GM23338 (cell line): ENCODE results near the gene ARFGAP2. TPM values are rescaled to one million over a fixed set of nuclear protein-coding genes. Genes with fewer than 3 reads are reported as not detected.

ENCODE experiments used
- ATAC-seq: fragments of 200-7000 bp; cut with Tn5 transposase; 3 replicates; pipeline ENCODE4 v1.9.1; 2020
- DNase-seq: peaks from one replicate; pipeline ENCODE4 v3.0.0-alpha.2; 2015; ENCODE audit warnings: low spot score
- H2AFZ ChIP-seq: fragments of 200-600 bp; sonication (generic); 2 replicates; pipeline ENCODE4 v1.8.0; 2016; ENCODE audit warnings: antibody characterized with exemption, mild to moderate bottlenecking, moderate library complexity
- H3F3A ChIP-seq: fragments of 200-600 bp; sonication (generic); replicated peaks from 2 replicates; pipeline ENCODE4 v1.8.0; 2017; ENCODE audit warnings: antibody characterized with exemption, mixed run types, low read depth
- H3K27ac ChIP-seq: fragments of 200-600 bp; sonication (generic); 2 replicates; pipeline ENCODE4 v1.6.1; 2016; ENCODE audit warnings: low read depth
- H3K27me3 ChIP-seq: fragments of 200-600 bp; sonication (generic); 2 replicates; pipeline ENCODE4 v1.8.0; 2016; ENCODE audit warnings: mild to moderate bottlenecking, mixed run types, moderate library complexity; ENCODE audit not compliant: insufficient read depth
- H3K36me3 ChIP-seq: fragments of 200-600 bp; sonication (generic); 2 replicates; pipeline ENCODE4 v1.8.0; 2016; ENCODE audit warnings: mild to moderate bottlenecking; ENCODE audit not compliant: insufficient read depth
- H3K4me1 ChIP-seq: fragments of 200-600 bp; sonication (generic); 2 replicates; pipeline ENCODE4 v1.8.0; 2016; ENCODE audit warnings: mild to moderate bottlenecking, moderate library complexity; ENCODE audit not compliant: insufficient read depth
- H3K4me2 ChIP-seq: fragments of 200-600 bp; sonication (generic); 2 replicates; pipeline ENCODE4 v1.7.1; 2017; ENCODE audit warnings: mixed run types
- H3K4me3 ChIP-seq: fragments of 200-600 bp; sonication (generic); 2 replicates; pipeline ENCODE4 v1.6.1; 2016; ENCODE audit warnings: mixed run types
- H3K79me2 ChIP-seq: fragments of 200-600 bp; sonication (generic); replicated peaks from 2 replicates; pipeline ENCODE4 v1.8.0; 2017; ENCODE audit warnings: mild to moderate bottlenecking; ENCODE audit not compliant: insufficient read depth
- H3K9me2 ChIP-seq: fragments of 200-600 bp; sonication (generic); 2 replicates; pipeline ENCODE4 v1.8.0; 2017; ENCODE audit not compliant: insufficient read depth
- H4K20me1 ChIP-seq: fragments of 200-600 bp; sonication (generic); replicated peaks from 2 replicates; pipeline ENCODE4 v1.8.0; 2017; ENCODE audit warnings: mild to moderate bottlenecking; ENCODE audit not compliant: insufficient read depth
- H3K27ac Mint-ChIP-seq: 2 replicates; pipeline ENCODE4 v1.8.0; 2020; ENCODE audit warnings: inconsistent platforms, mild to moderate bottlenecking, moderate library complexity, mixed read lengths
- H3K27me3 Mint-ChIP-seq: 3 replicates; pipeline ENCODE4 v1.8.0; 2022; ENCODE audit warnings: low read depth, mild to moderate bottlenecking, moderate library complexity, mixed read lengths, inconsistent platforms; ENCODE audit not compliant: insufficient read depth, poor library complexity
- H3K36me3 Mint-ChIP-seq: 3 replicates; pipeline ENCODE4 v1.8.0; 2021; ENCODE audit warnings: low read depth, mild to moderate bottlenecking, inconsistent platforms, moderate library complexity, mixed read lengths
- H3K4me1 Mint-ChIP-seq: 3 replicates; pipeline ENCODE4 v1.8.0; 2020; ENCODE audit warnings: mild to moderate bottlenecking, inconsistent platforms, mixed read lengths
- H3K4me3 Mint-ChIP-seq: 3 replicates; pipeline ENCODE4 v1.8.0; 2021; ENCODE audit warnings: moderate library complexity, mild to moderate bottlenecking, inconsistent platforms, mixed read lengths
- H3K9me3 Mint-ChIP-seq: 3 replicates; pipeline ENCODE4 v1.8.0; 2020; ENCODE audit warnings: moderate library complexity, mild to moderate bottlenecking, inconsistent platforms, mixed read lengths
- CREB1 ChIP-seq: fragments of 250-450 bp; sonication (Bioruptor Pico); IDR thresholded peaks from 2 replicates; pipeline ENCODE4 v1.5.0; 2020; ENCODE audit warnings: low read depth, mild to moderate bottlenecking, moderate library complexity
- polyA plus RNA-seq: library from polyadenylated mRNA; unstranded; fragments of >200 nt; fragmentation: Nextera tagmentation; extraction: Ambion mirVana; gene quantifications from 2 replicates; pipeline ENCODE4 v1.2.1, GENCODE V29; 2016
- total RNA-seq: library from RNA; depleted of rRNA; stranded (reverse); fragments of >200 nt; shearing (Covaris generic); gene quantifications from 2 replicates; pipeline ENCODE4 v1.2.3, GENCODE V29; 2014
- TF ChIP-seq, protein P1 (sequence below), 2 experiments: fragments of 200-600 bp in 1 of 2; sonication (generic) in 1 of 2; conservative IDR thresholded peaks; 2 replicates each; pipeline versions ENCODE4 v1.5.1 to v1.6.1; 2016 to 2017; ENCODE audit warnings: antibody characterized with exemption in 2 of 2, low read depth in 2 of 2, mild to moderate bottlenecking in 2 of 2, moderate library complexity in 1 of 2
- TF ChIP-seq, protein P2 (sequence below): fragments of 250-450 bp; sonication (Bioruptor Pico); IDR thresholded peaks from 2 replicates; pipeline ENCODE4 v1.5.0; 2020; ENCODE audit warnings: mild to moderate bottlenecking, moderate library complexity

The ARFGAP2 gene
- total and polyA plus RNA-seq, 2 experiments from 2014 or later, result 25.6 to 122 TPM

DNA sequence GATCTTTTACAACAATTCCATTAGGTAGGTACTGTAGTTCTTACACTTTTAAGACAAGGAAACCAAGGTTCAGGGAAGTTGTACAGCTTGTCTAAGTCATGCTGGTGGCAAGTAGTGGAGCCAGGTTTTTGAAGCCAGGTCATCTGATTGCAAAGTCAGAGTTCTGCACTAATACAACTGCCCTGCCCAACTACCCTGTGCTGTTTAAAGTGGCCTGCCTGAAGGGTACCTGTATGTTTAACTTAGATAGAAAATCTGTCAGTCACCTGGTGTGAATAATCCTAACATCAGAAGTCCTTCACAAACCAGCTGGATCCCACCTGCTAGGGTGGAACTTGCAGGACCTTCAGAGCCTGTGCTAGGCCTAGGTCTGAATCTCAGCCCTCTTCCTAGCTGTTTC lies 44.2 kb downstream of the ARFGAP2 start:
- H3K9me2 ChIP-seq, result no peaks in the 10 kb centered on the region
- no peak for DNase-seq

More for the DNA sequence above, 44.2 kb downstream of the ARFGAP2 start:
- Mint-ChIP-seq H3K27ac (no peak overlapping the region), H3K9me3 (no peaks in the 10 kb centered on the region), H3K27me3 (peaks cover 3% of the 10 kb centered on the region), H3K4me3 (no peak overlapping the region), H3K36me3 (no peaks in the 10 kb centered on the region), H3K4me1 (peaks cover 13% of the 10 kb centered on the region)
- Histone ChIP-seq H2AFZ (no peak overlapping the region), H3K4me3 (no peak overlapping the region), H3K4me2 (no peak overlapping the region), H3K27me3 (no peaks in the 10 kb centered on the region), H3K36me3 (no peaks in the 10 kb centered on the region), H3F3A (no peaks in the 10 kb centered on the region), H3K4me1 (peaks cover 16% of the 10 kb centered on the region), H3K27ac (no peak overlapping the region), H4K20me1 (no peaks in the 10 kb centered on the region), H3K79me2 (no peaks in the 10 kb centered on the region)
- no peak for TF ChIP-seq CREB1 (CRISPR knock-in tag)
- TF ChIP-seq, protein P1, sequence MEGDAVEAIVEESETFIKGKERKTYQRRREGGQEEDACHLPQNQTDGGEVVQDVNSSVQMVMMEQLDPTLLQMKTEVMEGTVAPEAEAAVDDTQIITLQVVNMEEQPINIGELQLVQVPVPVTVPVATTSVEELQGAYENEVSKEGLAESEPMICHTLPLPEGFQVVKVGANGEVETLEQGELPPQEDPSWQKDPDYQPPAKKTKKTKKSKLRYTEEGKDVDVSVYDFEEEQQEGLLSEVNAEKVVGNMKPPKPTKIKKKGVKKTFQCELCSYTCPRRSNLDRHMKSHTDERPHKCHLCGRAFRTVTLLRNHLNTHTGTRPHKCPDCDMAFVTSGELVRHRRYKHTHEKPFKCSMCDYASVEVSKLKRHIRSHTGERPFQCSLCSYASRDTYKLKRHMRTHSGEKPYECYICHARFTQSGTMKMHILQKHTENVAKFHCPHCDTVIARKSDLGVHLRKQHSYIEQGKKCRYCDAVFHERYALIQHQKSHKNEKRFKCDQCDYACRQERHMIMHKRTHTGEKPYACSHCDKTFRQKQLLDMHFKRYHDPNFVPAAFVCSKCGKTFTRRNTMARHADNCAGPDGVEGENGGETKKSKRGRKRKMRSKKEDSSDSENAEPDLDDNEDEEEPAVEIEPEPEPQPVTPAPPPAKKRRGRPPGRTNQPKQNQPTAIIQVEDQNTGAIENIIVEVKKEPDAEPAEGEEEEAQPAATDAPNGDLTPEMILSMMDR (conservative IDR thresholded peaks at IDR 0.05; ENCODE audit: low read depth in 2 of 2), result no peak
- TF ChIP-seq, protein P2, sequence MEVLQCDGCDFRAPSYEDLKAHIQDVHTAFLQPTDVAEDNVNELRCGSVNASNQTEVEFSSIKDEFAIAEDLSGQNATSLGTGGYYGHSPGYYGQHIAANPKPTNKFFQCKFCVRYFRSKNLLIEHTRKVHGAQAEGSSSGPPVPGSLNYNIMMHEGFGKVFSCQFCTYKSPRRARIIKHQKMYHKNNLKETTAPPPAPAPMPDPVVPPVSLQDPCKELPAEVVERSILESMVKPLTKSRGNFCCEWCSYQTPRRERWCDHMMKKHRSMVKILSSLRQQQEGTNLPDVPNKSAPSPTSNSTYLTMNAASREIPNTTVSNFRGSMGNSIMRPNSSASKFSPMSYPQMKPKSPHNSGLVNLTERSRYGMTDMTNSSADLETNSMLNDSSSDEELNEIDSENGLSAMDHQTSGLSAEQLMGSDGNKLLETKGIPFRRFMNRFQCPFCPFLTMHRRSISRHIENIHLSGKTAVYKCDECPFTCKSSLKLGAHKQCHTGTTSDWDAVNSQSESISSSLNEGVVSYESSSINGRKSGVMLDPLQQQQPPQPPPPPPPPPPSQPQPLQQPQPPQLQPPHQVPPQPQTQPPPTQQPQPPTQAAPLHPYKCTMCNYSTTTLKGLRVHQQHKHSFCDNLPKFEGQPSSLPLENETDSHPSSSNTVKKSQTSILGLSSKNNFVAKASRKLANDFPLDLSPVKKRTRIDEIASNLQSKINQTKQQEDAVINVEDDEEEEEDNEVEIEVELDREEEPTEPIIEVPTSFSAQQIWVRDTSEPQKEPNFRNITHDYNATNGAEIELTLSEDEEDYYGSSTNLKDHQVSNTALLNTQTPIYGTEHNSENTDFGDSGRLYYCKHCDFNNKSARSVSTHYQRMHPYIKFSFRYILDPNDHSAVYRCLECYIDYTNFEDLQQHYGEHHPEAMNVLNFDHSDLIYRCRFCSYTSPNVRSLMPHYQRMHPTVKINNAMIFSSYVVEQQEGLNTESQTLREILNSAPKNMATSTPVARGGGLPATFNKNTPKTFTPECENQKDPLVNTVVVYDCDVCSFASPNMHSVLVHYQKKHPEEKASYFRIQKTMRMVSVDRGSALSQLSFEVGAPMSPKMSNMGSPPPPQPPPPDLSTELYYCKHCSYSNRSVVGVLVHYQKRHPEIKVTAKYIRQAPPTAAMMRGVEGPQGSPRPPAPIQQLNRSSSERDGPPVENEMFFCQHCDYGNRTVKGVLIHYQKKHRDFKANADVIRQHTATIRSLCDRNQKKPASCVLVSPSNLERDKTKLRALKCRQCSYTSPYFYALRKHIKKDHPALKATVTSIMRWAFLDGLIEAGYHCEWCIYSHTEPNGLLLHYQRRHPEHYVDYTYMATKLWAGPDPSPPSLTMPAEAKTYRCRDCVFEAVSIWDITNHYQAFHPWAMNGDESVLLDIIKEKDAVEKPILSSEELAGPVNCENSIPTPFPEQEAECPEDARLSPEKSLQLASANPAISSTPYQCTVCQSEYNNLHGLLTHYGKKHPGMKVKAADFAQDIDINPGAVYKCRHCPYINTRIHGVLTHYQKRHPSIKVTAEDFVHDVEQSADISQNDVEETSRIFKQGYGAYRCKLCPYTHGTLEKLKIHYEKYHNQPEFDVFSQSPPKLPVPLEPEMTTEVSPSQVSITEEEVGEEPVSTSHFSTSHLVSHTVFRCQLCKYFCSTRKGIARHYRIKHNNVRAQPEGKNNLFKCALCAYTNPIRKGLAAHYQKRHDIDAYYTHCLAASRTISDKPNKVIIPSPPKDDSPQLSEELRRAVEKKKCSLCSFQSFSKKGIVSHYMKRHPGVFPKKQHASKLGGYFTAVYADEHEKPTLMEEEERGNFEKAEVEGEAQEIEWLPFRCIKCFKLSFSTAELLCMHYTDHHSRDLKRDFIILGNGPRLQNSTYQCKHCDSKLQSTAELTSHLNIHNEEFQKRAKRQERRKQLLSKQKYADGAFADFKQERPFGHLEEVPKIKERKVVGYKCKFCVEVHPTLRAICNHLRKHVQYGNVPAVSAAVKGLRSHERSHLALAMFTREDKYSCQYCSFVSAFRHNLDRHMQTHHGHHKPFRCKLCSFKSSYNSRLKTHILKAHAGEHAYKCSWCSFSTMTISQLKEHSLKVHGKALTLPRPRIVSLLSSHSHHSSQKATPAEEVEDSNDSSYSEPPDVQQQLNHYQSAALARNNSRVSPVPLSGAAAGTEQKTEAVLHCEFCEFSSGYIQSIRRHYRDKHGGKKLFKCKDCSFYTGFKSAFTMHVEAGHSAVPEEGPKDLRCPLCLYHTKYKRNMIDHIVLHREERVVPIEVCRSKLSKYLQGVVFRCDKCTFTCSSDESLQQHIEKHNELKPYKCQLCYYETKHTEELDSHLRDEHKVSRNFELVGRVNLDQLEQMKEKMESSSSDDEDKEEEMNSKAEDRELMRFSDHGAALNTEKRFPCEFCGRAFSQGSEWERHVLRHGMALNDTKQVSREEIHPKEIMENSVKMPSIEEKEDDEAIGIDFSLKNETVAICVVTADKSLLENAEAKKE, result no peak
- ATAC-seq, result no peak
